ENCODE data around the gene BYSL.

BYSL gene

DNA sequence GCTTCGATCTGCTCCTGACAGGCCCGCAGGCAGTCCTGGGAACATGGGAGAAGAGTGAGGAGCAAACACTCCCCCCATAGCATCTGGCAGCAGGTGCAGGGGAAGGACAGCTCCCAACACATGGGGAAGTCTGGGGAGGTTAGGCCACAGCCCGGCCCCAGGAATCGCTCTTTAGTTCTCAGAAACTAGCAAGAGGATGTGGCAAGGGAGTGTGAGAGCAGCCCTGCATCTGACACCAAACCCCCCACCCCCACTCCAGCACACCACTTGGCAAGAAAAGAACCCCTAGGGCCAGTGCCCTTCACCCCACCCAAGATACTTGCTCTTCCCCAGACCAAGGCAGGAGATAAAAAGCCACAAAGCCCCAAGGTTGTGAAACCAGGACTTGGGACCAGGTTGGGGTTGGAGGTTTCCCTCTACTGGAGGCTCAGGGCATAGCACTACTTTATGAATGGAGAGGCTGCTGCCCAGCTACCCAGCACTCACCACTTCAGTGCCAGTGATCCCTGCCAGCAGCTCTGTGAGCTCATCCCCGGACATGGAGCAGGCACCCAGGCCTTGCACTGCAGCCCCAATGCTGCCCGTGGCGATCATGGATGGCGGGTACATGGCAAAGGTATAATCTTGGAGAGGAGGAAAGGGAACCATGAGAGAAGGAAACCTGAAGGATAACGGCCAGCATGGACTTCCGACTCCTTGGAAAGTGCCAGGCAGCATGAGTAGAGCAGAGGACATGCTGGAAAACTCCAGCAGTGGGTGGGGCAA lies 15.0 kb downstream of the BYSL start:
- Histone ChIP-seq H3K36me3 (ENCODE audit: low read length) (peaks cover 28% of the 10 kb centered on the region), H3K9ac (ENCODE audit: low read length) (no peak overlapping the region; the same call in 1 of the 2 replicates), H3K9me3 (ENCODE audit: insufficient read depth, low read length) (no peaks in the 10 kb centered on the region), H2AFZ (ENCODE audit: low read depth, low read length, severe bottlenecking) (no peak overlapping the region), H3K4me3 (ENCODE audit: insufficient read depth, low read length, poor library complexity, severe bottlenecking) (no peak overlapping the region), H3F3A (ENCODE audit: insufficient read depth) (peaks cover 77% of the 10 kb centered on the region), H3K79me2 (ENCODE audit: insufficient read depth, low read length) (peaks cover 45% of the 10 kb centered on the region), H3K9me2 (replicated peaks; ENCODE audit: insufficient read depth, low read length) (no peaks in the 10 kb centered on the region), H4K20me1 (ENCODE audit: low read depth, low read length) (no peaks in the 10 kb centered on the region; the same call in 1 of the 2 replicates), H3K4me2 (ENCODE audit: low read depth, low read length, poor library complexity, severe bottlenecking) (no peak overlapping the region), H3K27ac (ENCODE audit: low read depth, low read length) (peak overlapping the region; percentile 83), H3K27me3 (ENCODE audit: low read length) (no peaks in the 10 kb centered on the region)
- TF ChIP-seq, protein P1, sequence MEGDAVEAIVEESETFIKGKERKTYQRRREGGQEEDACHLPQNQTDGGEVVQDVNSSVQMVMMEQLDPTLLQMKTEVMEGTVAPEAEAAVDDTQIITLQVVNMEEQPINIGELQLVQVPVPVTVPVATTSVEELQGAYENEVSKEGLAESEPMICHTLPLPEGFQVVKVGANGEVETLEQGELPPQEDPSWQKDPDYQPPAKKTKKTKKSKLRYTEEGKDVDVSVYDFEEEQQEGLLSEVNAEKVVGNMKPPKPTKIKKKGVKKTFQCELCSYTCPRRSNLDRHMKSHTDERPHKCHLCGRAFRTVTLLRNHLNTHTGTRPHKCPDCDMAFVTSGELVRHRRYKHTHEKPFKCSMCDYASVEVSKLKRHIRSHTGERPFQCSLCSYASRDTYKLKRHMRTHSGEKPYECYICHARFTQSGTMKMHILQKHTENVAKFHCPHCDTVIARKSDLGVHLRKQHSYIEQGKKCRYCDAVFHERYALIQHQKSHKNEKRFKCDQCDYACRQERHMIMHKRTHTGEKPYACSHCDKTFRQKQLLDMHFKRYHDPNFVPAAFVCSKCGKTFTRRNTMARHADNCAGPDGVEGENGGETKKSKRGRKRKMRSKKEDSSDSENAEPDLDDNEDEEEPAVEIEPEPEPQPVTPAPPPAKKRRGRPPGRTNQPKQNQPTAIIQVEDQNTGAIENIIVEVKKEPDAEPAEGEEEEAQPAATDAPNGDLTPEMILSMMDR (IDR thresholded peaks at IDR 0.05; ENCODE audit: insufficient read depth, low read length, poor library complexity, severe bottlenecking): peak; percentile 95
- no peak for TF ChIP-seq EZH2phosphoT487 (conservative IDR thresholded peaks at IDR 0.05; ENCODE audit: low read length)

GRCh38 chr6:41937472-41937860 lies 16.2 kb downstream of the BYSL start:
- Histone ChIP-seq H3K4me2 (ENCODE audit: low read depth, low read length, poor library complexity, severe bottlenecking) (peak overlapping the region; percentile 68), H3K9me2 (replicated peaks; ENCODE audit: insufficient read depth, low read length) (no peaks in the 10 kb centered on the region), H3F3A (ENCODE audit: insufficient read depth) (peaks cover 75% of the 10 kb centered on the region), H3K79me2 (ENCODE audit: insufficient read depth, low read length) (peaks cover 48% of the 10 kb centered on the region), H3K4me3 (ENCODE audit: insufficient read depth, low read length, poor library complexity, severe bottlenecking) (no peak overlapping the region), H3K27me3 (ENCODE audit: low read length) (no peaks in the 10 kb centered on the region), H3K36me3 (ENCODE audit: low read length) (peaks cover 19% of the 10 kb centered on the region; the same call in 1 of the 2 replicates), H4K20me1 (ENCODE audit: low read depth, low read length) (no peaks in the 10 kb centered on the region; the same call in 1 of the 2 replicates), H3K27ac (ENCODE audit: low read depth, low read length) (peak overlapping the region; percentile 83), H2AFZ (ENCODE audit: low read depth, low read length, severe bottlenecking) (no peak overlapping the region), H3K9me3 (ENCODE audit: insufficient read depth, low read length) (no peaks in the 10 kb centered on the region), H3K9ac (ENCODE audit: low read length) (peak overlapping the region; percentile 91; the same call in 1 of the 2 replicates)
- no peak for TF ChIP-seq EZH2phosphoT487 (conservative IDR thresholded peaks at IDR 0.05; ENCODE audit: low read length)
- TF ChIP-seq, protein P1 (IDR thresholded peaks at IDR 0.05; ENCODE audit: insufficient read depth, low read length, poor library complexity, severe bottlenecking): no peak

DNA sequence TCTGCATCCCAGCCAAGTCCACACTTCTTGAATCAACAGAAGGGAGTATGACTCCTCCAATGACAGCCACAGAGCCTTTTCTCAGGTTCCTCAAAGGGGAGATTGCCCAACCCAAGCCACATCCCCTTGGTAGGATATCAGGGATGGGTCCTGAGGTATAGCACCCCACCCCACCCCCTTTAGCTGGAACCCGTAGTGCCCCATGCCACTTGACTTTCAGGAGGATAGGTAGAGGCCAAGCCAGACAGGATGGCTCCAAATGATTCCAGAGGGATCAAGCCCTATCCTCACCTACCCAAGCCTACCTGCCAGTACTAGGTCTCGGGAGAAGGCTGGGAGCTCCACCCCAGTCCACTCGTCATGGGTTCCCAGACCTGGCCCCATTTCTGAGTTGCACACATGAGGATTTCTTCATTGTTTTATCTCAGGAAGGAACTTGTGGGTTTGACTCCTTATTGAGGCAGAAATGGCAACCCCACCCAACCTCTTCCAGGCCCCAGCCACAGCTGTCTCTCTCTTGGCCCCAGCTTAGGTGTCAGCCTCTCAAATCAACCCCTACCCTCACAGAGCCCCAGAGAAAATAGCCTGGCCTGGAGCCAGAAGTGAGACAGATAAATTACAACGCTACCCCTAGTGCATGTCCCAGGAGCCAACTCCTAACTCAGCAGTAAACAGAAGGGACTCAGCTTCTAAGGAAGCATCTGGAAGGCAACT lies 16.7 kb downstream of the BYSL start:
- H3K9me3 ChIP-seq (ENCODE audit: insufficient read depth, low read length): no peaks in the 10 kb centered on the region
- H3K36me3 ChIP-seq (ENCODE audit: low read length): peaks cover 14% of the 10 kb centered on the region; the same call in 1 of the 2 replicates
- peak overlapping the region; percentile 91 for H3K9ac ChIP-seq (ENCODE audit: low read length)
- H4K20me1 ChIP-seq (ENCODE audit: low read depth, low read length): no peaks in the 10 kb centered on the region; the same call in 1 of the 2 replicates
- H3K79me2 ChIP-seq (ENCODE audit: insufficient read depth, low read length): peaks cover 48% of the 10 kb centered on the region
- TF ChIP-seq, protein P1 (IDR thresholded peaks at IDR 0.05; ENCODE audit: insufficient read depth, low read length, poor library complexity, severe bottlenecking): no peak
- TF ChIP-seq EZH2phosphoT487 (conservative IDR thresholded peaks at IDR 0.05; ENCODE audit: low read length): no peak
- H3K4me3 ChIP-seq (ENCODE audit: insufficient read depth, low read length, poor library complexity, severe bottlenecking): no peak overlapping the region
- H3K9me2 ChIP-seq (replicated peaks; ENCODE audit: insufficient read depth, low read length): no peaks in the 10 kb centered on the region
- H2AFZ ChIP-seq (ENCODE audit: low read depth, low read length, severe bottlenecking): no peak overlapping the region
- H3F3A ChIP-seq (ENCODE audit: insufficient read depth): peaks cover 70% of the 10 kb centered on the region
- H3K4me2 ChIP-seq (ENCODE audit: low read depth, low read length, poor library complexity, severe bottlenecking): peak overlapping the region; percentile 68
- H3K27me3 ChIP-seq (ENCODE audit: low read length): no peaks in the 10 kb centered on the region
- H3K27ac ChIP-seq (ENCODE audit: low read depth, low read length): peak overlapping the region; percentile 83
